DOHH2 (cell line): ENCODE results near the gene SPTLC1.

Experiments
- H3F3A ChIP-seq: fragments of 200-600 bp; sonication (generic), shearing (Covaris generic); 2 replicates; pipeline ENCODE4 v1.6.0; 2016; ENCODE audit warnings: antibody characterized with exemption, mild to moderate bottlenecking; ENCODE audit not compliant: control insufficient read depth, insufficient read depth
- H3K27ac ChIP-seq: fragments of 200-600 bp; sonication (generic); 2 replicates; pipeline ENCODE4 v1.5.1; 2014; ENCODE audit warnings: low read depth, mild to moderate bottlenecking, low read length, moderate library complexity
- H3K27me3 ChIP-seq: fragments of 200-600 bp; sonication (generic); 2 replicates; pipeline ENCODE4 v1.6.1; 2014; ENCODE audit warnings: mild to moderate bottlenecking, low read length, mixed read lengths; ENCODE audit not compliant: control insufficient read depth
- H3K36me3 ChIP-seq: fragments of 200-600 bp; sonication (generic); 2 replicates; pipeline ENCODE4 v1.6.1; 2014; ENCODE audit warnings: mild to moderate bottlenecking, low read length, moderate library complexity, mixed read lengths; ENCODE audit not compliant: control insufficient read depth
- H3K4me1 ChIP-seq: fragments of 200-600 bp; sonication (generic); 2 replicates; pipeline ENCODE4 v1.6.1; 2014; ENCODE audit warnings: mild to moderate bottlenecking, low read length, mixed read lengths; ENCODE audit not compliant: control insufficient read depth
- H3K4me2 ChIP-seq: fragments of 200-600 bp; sonication (generic); 2 replicates; pipeline ENCODE4 v1.6.0; 2014; ENCODE audit warnings: mild to moderate bottlenecking, low read length, moderate library complexity
- H3K4me3 ChIP-seq: fragments of 200-600 bp; sonication (generic); 2 replicates; pipeline ENCODE4 v1.5.1; 2014; ENCODE audit warnings: mild to moderate bottlenecking, low read length, mixed read lengths
- H3K79me2 ChIP-seq: fragments of 200-600 bp; sonication (generic); 2 replicates; pipeline ENCODE4 v1.6.1; 2014; ENCODE audit warnings: mild to moderate bottlenecking, low read length, mixed read lengths; ENCODE audit not compliant: control insufficient read depth
- H3K9me2 ChIP-seq: fragments of 200-600 bp; sonication (generic); replicated peaks from 2 replicates; pipeline ENCODE4 v1.6.1; 2014; ENCODE audit warnings: mild to moderate bottlenecking, low read length, mixed read lengths; ENCODE audit not compliant: control insufficient read depth
- H3K9me3 ChIP-seq: fragments of 200-600 bp; sonication (generic); 2 replicates; pipeline ENCODE4 v1.6.1; 2014; ENCODE audit warnings: antibody characterized with exemption, low read length, mixed read lengths; ENCODE audit not compliant: control insufficient read depth, insufficient read depth
- H4K20me1 ChIP-seq: fragments of 200-600 bp; sonication (generic); 2 replicates; pipeline ENCODE4 v1.6.0; 2014; ENCODE audit warnings: low read depth, mild to moderate bottlenecking, antibody characterized with exemption, low read length, moderate library complexity; ENCODE audit not compliant: control insufficient read depth, insufficient read depth
- CTCF ChIP-seq: fragments of 200-600 bp; sonication (generic); IDR thresholded peaks from one replicate; pipeline ENCODE4 v1.5.1; 2014; ENCODE audit warnings: antibody characterized with exemption, mild to moderate bottlenecking, low read depth, low read length; ENCODE audit not compliant: poor library complexity, severe bottlenecking
- EZH2phosphoT487 ChIP-seq: fragments of 200-600 bp; sonication (generic); IDR thresholded peaks from 2 replicates; pipeline ENCODE4 v1.6.1; 2017; ENCODE audit warnings: borderline replicate concordance, mild to moderate bottlenecking, antibody characterized with exemption, low read length, moderate library complexity, mixed read lengths

SPTLC1 gene

GRCh38 chr9:92032891-92033290, 82.3 kb downstream of the SPTLC1 start:
- H3K36me3 ChIP-seq = peaks cover 23% of the 10 kb centered on the region
- no peaks in the 10 kb centered on the region for H3K9me2 ChIP-seq
- H3F3A ChIP-seq = no peaks in the 10 kb centered on the region
- no peaks in the 10 kb centered on the region for H4K20me1 ChIP-seq
- no peak overlapping the region for H3K4me2 ChIP-seq
- TF ChIP-seq EZH2phosphoT487 (no peak), CTCF (no peak)
- no peak overlapping the region for H3K27ac ChIP-seq
- no peaks in the 10 kb centered on the region for H3K4me1 ChIP-seq
- no peaks in the 10 kb centered on the region for H3K9me3 ChIP-seq
- H3K4me3 ChIP-seq = no peak overlapping the region
- H3K27me3 ChIP-seq = no peaks in the 10 kb centered on the region
- H3K79me2 ChIP-seq = no peaks in the 10 kb centered on the region

- Histone ChIP-seq H4K20me1 (no peaks in the 10 kb centered on the region), H3K27ac (no peak overlapping the region), H3K4me3 (no peak overlapping the region), H3K9me2 (no peaks in the 10 kb centered on the region), H3F3A (no peaks in the 10 kb centered on the region), H3K36me3 (peaks cover 20% of the 10 kb centered on the region), H3K9me3 (no peaks in the 10 kb centered on the region), H3K79me2 (no peaks in the 10 kb centered on the region), H3K4me2 (no peak overlapping the region), H3K27me3 (no peaks in the 10 kb centered on the region), H3K4me1 (no peaks in the 10 kb centered on the region)
- TF ChIP-seq CTCF (no peak), EZH2phosphoT487 (no peak)
These were observed 84.8 kb downstream of the SPTLC1 start for GRCh38 chr9:92030367-92030766.

- Histone ChIP-seq H3K4me1 (no peaks in the 10 kb centered on the region), H3K27ac (no peak overlapping the region), H4K20me1 (no peaks in the 10 kb centered on the region), H3K9me2 (no peaks in the 10 kb centered on the region), H3K4me3 (no peak overlapping the region), H3F3A (no peaks in the 10 kb centered on the region), H3K36me3 (peaks cover 15% of the 10 kb centered on the region), H3K9me3 (no peaks in the 10 kb centered on the region), H3K79me2 (no peaks in the 10 kb centered on the region), H3K4me2 (no peak overlapping the region), H3K27me3 (no peaks in the 10 kb centered on the region)
- TF ChIP-seq CTCF = no peak
- TF ChIP-seq EZH2phosphoT487 = no peak
These were observed 85.7 kb downstream of the SPTLC1 start for GRCh38 chr9:92029553-92029952.
